ENCODE measurements around the gene GPR107. TPM values are rescaled to one million over a fixed set of nuclear protein-coding genes. Genes with fewer than 3 reads are reported as not detected.
"Not testable (repeated sequence)": the region's sequence is repeated elsewhere in the genome, so short reads cannot be mapped to it uniquely, and the experiment has no call there.

Gene GPR107
- 23.4 and 27.2 TPM in 2 replicates for total RNA-seq
- polyA plus RNA-seq (2012): 37.8 TPM

DNA sequence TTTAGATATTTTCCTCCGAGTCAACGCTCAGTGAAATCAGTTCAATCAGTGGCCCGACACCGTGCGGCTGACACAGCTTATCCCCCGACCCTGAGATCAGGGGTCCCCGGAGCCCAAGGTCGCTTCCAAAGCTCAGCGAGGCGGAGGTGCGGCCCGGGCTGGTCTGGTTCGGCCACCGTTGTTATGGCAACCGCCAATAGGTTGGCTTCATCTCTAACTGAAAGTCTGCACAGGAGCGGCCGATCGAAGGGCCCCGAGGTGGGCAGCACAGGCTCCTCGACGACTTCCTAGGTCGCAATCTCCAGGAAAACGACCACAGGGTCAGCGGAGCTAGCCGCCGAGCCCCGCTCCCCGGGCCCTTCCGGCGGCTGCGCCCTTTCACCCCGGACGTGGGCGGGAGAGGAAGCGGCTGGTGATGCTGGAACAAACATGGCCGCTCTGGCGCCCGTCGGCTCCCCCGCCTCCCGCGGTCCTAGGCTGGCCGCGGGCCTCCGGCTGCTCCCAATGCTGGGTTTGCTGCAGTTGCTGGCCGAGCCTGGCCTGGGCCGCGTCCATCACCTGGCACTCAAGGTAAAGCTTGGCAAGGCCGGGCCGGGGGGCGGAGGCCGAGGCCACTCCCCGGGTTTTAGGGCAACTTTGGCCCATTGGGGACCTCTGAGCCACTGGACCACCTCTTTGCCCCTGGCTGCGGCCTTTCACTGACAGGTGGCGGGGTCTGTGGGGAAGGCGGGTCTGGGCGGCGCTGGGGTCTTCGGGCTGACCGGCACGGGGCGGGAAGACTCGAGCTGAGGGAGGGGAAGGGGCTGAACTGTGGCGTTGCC is at the start of gene GPR107:
GPR107 (plus strand) TSS at position 403 of the 821 bp plus-strand sequence; CDS start at position 430, 27 bp downstream.
- DNase-seq (ENCODE audit: low read depth): peak; percentile 81

DNA sequence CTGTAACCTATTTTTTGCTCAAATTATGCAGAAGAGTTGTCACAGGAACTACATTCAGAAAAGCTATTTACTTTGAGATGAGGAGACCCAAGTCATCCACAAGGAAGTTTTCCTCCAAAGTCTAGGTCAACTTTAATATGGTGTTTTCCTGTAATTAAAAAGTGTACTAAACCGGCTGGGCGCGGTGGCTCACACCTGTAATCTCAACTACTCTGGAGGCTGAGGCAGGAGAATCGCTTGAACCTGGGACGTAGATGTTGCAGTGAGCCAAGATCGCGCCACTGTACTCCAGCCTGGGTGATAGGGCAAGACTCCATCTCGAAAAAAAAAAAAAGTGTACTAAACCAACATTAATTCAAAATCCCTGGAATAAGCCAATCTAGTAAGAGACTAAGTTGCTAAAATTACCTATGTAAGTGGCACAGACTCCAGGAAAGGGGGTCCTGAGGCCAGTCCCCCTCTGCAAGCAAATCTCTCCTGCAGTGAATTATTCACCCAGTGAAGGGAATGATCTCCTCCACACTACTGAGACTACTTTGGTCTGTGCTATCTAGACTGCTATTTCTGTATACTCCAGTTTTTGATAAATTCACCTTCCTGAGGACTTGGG is 49.7 kb upstream of the GPR107 start:
- DNase-seq (ENCODE audit: low read depth): no peak

DNA sequence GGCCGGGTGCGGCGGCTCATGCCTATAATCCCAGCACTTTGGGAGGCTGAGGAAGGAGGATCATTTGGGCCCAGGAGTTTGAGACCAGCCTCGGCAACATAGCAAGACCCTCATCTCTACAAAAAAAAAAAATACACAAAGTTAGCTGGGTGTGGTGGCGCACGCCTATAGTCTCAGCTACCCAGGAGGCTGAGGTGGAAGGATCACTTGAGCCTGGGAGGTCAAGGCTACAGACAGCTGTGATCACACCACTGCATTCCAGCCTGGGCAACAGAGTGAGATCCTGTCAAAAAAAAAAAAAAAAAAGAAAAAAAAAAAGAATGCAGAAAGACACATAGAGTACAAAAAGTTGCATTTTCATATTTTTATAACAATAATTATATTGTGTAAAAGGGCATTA is 46.8 kb upstream of the GPR107 start:
- DNase-seq (ENCODE audit: low read depth): not testable (repeated sequence)

DNA sequence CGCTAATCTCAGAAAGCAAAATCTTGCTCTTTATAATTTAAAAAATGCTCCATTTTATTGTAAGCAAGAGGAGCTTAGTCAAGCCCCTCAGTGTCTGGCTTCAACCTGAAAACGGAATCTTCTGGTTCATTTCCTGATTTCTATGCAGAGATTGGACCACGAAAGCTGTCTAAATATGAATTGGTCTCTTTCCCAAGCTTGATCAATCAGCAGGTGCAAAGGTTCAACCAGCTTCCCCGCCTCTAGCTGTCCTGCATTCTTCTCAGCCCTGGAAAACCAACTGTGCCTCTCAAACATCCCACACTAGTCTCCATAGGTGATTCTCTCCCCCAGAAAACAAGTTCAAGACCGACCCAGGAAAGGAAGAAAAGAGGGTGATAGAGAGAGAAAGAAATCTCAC is 45.2 kb upstream of the GPR107 start:
- no peak for DNase-seq (ENCODE audit: low read depth)

DNA sequence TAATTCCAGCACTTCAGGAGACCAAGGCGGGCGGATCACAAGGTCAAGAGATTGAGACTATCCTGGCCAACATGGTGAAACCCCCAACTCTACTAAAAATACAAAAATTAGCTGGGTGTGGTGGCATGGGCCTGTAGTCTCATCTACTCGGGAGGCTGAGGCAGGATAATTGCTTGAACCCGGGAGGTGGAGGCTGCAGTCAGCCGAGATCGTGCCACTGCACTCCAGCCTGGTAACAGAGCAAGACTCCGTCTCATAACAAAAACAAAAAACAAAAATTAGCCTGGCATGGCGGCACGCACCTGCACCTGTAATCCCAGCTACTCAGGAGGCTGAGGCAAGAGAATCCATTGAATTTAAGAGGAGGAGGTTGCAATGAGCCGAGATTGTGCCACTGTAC is 44.2 kb upstream of the GPR107 start:
- DNase-seq (ENCODE audit: low read depth): not testable (repeated sequence)

DNA sequence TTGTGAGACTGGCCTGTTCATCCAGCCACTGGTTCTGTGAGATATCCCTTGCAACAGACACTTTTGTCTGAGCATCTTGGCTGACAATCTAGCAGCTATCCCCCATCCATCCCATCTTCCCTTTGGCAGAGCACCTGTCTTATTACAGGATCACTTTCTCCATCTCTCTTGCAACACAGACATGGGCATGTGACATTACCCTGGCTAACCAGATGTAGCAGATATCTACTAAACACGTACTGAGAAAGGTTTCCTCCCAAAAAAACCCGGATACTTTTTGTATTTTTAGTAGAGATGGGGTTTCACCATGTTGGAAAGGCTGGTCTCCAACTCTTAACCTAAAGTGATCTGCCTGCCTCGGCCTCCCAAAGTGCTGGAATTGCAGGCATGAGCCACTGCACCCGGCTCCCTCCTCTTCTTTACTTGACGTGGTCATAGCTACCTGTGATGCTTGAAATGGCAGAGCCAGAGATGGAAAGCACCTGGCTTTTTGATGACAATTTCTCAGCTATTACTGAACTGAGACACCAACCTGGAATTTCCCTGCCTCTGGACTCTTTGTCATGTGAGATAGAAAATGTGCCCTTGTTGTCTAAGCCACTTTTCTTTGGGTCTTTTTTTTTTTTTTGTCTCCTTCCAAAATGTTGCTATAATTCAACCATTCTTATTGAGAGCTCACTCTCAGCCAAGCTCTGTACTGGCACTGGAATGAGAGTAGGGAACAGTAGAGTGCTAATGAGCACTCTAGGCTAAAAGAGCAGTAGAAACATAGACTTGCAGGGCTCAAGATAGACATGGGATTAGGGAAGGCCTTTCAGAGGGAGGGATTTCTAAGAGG is 43.3 kb upstream of the GPR107 start:
- no peak for DNase-seq (ENCODE audit: low read depth)

DNA sequence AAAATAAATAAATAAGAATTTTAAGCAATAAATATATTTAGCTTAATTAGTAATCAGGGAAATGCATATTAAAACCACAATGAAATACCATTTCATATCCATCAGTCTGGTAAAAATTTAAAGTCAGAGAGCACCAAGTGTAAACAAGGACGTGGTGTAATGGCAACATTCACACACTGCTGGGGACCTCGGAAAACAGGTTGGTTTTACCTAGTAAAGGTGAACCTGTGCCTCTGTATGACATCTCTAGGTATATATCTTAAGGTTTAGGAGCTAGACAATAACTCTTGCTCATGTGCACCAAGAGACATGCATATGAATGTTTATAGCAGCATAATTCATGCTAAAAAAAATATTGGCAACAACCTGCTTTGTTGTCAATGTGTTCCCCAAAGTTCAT is 40.4 kb upstream of the GPR107 start:
- no peak for DNase-seq (ENCODE audit: low read depth)

DNA sequence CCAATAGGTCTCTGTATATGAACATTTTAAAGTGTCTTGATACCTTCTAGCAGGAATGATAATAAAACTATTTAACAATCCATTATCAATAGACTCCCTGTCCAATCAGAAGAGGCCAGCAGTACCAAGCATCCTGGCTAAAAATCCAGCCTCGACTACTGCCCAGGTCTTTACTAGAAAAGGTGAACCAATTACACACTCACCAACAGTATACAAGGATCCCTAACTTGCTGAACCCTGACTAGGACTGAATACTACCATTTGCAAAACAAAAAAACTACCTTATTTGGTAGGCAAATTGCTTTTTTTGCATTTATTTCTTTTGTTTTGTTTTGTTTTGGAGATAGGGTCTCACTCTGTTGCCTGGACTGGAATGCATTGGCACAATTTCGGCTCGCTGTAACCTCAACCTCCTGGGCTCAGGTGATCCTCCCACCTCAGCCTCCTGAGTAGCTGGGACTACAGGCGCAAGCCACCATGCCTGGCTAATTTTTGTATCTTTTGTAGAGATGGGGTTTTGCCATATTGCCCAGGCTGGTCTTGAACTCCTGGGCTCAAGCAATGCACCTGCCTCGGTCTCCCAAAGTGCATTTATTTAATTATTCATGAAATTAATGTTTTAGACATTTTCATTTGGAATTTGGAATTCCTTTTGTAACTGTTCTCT is 38.2 kb upstream of the GPR107 start:
- DNase-seq (ENCODE audit: low read depth): no peak

DNA sequence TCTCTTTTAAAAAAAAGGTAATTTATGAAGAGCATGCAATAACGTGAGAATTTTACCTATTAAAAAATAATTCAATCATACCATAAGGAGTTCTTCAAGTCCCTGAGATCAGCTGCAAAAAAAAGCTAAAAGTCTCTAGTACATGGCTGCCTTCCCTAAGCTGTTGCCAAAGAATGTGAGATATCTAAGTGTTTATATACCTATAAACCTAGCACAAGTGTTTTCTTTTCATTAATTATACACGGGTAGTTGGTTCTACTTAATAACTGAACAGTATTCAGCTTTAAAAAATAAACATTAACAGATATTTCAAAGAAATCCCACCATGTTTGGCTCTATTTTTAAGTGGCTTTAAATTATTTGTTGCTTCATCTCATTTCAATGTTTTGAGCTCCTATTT is 36.6 kb upstream of the GPR107 start:
- DNase-seq (ENCODE audit: low read depth): no peak

DNA sequence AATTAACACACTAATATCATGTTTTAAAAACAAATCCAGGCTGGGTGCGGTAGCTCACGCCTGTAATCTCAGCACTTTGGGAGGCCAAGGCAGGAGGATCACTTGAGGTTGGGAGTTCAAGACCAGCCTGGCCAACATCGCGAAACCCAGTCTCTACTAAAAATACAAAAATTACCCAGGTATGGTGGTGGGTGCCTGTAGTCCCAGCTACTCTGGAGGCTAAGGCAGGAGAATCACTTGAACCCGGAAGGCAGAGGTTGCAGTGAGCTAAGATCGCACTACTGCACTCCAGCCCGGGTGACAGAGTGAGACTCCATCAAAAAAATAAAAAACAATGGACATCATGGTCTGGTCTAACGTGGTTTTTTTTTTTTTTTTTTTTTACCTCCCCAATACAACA is 36.2 kb upstream of the GPR107 start:
- DNase-seq (ENCODE audit: low read depth): not testable (repeated sequence)

DNA sequence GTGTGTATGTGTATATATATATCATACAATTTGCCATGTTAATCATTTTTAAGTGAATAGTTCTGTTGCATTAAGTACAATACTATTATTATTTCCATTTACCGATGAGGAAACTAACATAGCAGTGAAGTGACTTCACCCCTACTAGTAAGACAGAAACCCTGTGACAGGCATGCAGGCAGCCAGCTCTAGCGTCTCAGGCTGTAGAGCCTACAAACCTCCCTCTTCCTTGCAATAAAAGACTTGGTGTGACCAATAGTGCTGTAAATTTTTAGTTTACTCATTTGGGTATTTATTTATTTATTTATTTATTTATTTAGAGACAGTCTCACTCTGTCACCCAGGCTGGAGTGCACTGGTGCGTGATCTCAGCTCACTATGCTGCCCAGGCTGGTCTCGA is 35.4 kb upstream of the GPR107 start:
- DNase-seq (ENCODE audit: low read depth): no peak

DNA sequence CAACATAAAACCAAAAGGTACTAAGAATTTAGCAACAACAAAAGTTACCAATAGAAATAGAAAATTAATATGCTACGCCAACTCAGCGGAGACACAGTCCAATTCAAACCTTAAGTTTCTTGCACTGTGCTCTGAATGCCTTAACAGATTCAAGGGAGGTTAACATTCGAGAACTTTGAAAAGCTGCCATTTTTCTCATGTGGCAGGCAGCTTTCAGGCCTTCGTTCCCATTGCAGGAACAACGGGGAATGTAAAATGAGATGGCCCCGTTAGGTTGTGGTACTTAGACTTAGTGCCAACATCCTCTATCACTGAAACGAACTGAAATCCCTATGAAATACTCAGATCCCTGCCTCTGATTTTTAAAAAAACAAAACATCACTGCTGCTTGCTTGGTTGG is 33.1 kb upstream of the GPR107 start:
- no peak for DNase-seq (ENCODE audit: low read depth)

DNA sequence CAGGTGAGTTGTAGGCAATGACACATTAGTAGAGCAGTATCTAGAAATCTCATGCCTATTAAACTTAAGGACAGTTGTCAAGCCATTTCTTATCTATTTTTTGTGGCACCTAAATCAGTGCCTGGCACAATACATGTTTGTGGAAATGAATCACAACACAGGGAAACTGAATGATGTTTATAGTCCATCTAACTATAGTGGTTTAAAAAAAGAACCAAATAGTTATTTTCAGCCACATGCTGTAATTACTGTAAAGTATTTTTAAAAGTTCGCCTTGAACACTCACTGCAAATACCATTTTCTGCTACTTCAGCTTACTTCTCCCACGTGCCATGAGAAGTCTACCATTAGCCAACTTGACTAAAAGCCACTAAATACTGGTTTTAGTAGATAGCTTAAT is 32.6 kb upstream of the GPR107 start:
- no peak for DNase-seq (ENCODE audit: low read depth)

DNA sequence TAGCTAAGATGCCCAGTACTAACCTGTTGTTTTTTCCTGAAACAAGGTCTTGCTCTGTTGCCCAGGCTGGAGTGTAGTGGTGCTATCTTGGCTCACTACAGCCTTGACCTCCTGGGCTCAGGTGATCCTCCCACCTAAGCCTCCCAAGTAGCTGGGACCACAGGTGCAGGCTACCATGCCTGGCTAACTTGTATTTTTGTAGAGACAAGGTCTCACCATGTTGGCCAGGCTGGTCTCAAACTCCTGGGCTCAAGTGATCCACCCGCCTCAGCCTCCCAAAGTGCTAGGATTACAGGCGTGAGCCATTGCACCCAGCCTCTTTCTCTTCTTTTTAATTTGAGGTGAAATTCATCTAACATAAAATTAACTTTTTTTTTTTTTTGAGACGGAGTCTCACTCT is 31.9 kb upstream of the GPR107 start:
- not testable (repeated sequence) for DNase-seq (ENCODE audit: low read depth)

DNA sequence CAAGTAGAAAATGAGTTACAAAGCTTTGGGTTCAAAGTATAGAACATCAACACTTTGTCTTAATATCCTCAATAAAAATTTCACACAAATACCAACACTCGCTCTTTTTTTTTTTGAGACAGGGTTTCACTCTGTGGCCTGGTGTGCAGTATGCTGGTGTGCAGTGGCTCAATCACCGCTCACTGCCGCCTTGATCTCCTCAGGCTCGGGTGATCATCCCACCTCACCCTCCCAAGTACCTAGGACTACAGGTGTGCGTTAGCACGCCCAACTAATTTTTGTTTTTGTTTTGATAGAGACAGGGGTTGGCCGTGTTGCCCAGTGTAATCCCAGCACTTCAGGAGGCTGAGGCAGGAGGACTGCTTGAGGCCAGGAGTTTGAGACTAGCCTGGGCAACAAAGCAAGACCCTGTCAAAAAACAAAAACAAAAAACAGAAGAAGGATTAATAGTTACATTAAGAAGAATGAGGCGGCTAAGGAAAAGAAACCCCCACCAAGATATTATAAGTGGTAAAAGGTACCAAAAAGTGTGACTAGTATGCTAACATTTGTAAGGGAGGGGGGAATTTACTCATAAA is 31.1 kb upstream of the GPR107 start:
- no peak for DNase-seq (ENCODE audit: low read depth)

DNA sequence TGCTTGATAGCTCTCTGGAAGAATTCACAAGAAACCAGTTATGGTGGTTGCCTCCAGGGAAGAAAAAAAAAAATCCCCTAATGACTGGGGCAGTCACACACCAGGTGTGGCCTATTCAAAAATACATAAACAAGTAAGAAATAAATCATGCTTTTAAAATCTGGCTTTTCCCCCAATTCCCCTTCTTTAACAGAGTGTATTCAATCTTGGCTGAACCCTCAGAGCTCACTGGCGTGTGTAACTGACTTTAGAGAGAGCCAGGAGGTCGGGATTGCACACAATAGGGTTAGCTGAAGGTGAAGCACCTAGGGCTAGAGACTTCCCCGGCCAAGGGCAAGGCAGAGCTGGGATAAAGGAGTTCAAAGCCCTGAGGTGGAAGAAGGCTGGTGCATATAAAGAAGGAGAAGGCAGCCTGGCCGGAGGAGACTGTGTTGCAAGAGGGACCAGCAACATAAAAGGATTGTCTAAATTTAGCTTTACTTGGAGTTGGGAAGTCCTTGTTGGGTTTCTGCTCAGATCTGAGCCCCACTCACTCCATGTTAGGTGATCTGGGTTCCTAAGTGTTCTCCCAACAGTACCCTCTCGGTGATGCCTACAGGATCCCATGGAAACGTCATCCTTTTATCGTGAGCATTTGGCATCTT is 30.4 kb upstream of the GPR107 start:
- no peak for DNase-seq (ENCODE audit: low read depth)

DNA sequence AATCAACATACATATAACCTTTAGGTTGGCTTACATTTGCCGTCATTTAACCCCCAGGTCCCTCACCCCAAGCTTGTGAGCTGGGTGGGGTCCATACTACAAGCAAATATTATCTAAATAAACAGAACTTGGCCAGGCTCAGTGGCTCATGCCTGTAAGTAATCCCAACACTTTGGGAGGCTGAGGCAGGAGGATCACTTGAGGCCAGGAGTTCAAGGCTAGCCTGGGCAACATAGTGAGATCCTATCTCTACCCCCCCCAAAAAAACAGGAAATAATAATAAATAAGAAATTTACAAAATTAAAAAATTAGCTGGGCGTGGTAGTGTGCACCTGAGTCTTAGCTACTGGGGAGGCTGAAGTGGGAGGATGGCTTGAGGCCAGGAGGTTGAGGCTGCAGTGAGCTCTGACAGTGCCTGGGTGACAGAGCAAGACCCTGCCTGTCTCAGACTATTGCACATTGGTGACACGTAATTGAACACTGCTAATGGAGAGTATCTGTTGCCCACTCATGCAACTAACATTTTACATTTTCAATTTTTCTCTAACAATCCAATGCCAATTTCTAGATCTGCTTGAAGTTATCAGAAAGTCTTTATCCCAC is 29.6 kb upstream of the GPR107 start:
- no peak for DNase-seq (ENCODE audit: low read depth)

DNA sequence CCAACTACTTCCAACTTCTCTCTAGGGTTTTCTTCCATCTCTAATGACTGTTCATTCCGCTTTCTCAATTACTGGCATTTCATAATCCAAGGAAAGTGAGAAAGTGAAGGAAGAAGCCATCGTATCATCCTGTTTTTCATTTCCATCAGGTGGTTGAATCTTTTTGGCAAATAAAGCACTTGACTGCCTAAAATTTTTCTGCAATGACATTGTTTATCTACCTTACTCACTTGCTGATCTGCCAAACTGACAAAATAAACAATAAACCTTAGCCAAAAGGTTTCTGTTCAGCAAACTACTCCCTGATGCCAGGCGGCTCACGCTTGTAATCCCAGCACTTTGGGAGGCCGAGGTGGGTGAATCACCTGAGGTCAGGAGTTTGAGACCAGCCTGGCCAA is 29.1 kb upstream of the GPR107 start:
- DNase-seq (ENCODE audit: low read depth): no peak

DNA sequence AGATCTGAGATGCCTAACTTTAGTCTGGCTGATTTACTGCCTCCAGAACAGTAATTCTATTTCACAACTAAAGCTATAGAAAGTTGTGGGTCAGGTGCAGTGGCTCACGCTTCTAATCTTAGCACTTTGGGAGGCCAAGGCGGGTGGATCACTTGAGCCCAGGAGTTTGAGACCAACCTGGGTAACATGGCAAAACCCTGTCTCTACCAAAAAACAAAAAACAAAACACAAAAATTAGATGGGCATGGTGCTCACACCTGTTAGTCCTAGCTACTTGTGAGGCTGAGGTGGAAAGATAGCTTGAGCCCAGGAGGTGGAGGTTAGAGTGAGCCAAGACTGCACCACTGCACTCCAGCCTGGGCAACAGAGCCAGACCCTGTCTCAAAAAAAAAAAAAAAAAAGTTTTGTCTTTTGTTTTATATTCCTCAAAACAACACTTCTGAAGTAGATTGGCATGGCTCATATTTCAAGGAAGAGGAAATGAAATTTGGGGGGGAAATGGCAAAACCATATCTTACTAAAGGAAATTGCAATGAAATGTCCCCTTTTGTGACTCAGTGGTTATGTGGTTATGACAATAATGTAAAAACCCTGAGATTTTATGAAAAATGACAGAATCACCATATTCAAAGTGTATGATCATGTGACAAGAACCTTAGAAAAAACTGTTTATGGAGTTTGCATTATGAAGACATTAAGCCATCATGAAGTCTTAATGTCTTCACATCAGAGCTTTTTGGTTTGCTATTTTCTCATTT is 26.9 kb upstream of the GPR107 start:
- DNase-seq (ENCODE audit: low read depth): no peak
